GM23248 (cell line): ENCODE results near the gene IGSF5. TPM values are rescaled to one million over a fixed set of nuclear protein-coding genes. Genes with fewer than 3 reads are reported as not detected.

Experiments
- DNase-seq: peaks from one replicate; pipeline ENCODE4 v3.0.0-alpha.2; 2015
- H2AFZ ChIP-seq: fragments of 200-600 bp; sonication (generic); 2 replicates; pipeline ENCODE4 v1.6.1; 2016; ENCODE audit warnings: antibody characterized with exemption
- H3F3A ChIP-seq: fragments of 200-600 bp; sonication (generic); 2 replicates; pipeline ENCODE4 v1.6.1; 2016; ENCODE audit warnings: mild to moderate bottlenecking, antibody characterized with exemption, mixed run types; ENCODE audit not compliant: insufficient read depth
- H3K27ac ChIP-seq: fragments of 200-600 bp; sonication (generic); 2 replicates; pipeline ENCODE4 v1.5.1; 2016; ENCODE audit warnings: mild to moderate bottlenecking
- H3K27me3 ChIP-seq: fragments of 200-600 bp; sonication (generic); replicated peaks from 2 replicates; pipeline ENCODE4 v1.6.1; 2016; ENCODE audit warnings: mild to moderate bottlenecking; ENCODE audit not compliant: insufficient read depth
- H3K36me3 ChIP-seq: fragments of 200-600 bp; sonication (generic); 2 replicates; pipeline ENCODE4 v1.6.1; 2016; ENCODE audit warnings: low read depth, mild to moderate bottlenecking
- H3K4me1 ChIP-seq: fragments of 200-600 bp; sonication (generic); 2 replicates; pipeline ENCODE4 v1.6.1; 2016; ENCODE audit warnings: mild to moderate bottlenecking; ENCODE audit not compliant: insufficient read depth
- H3K4me2 ChIP-seq: fragments of 200-600 bp; sonication (generic); one replicate; pipeline ENCODE4 v1.6.1; 2016; ENCODE audit warnings: mild to moderate bottlenecking; ENCODE audit not compliant: unreplicated experiment
- H3K4me3 ChIP-seq: fragments of 200-600 bp; sonication (generic); 2 replicates; pipeline ENCODE4 v1.5.1; 2016; ENCODE audit warnings: mild to moderate bottlenecking
- H3K79me2 ChIP-seq: fragments of 200-600 bp; sonication (generic); 2 replicates; pipeline ENCODE4 v1.6.1; 2016; ENCODE audit warnings: mild to moderate bottlenecking; ENCODE audit not compliant: insufficient read depth
- H3K9ac ChIP-seq: fragments of 200-600 bp; sonication (generic); 2 replicates; pipeline ENCODE4 v1.6.1; 2016; ENCODE audit warnings: mild to moderate bottlenecking
- H3K9me2 ChIP-seq: fragments of 200-600 bp; sonication (generic); 2 replicates; pipeline ENCODE4 v1.6.1; 2016; ENCODE audit warnings: mixed run types, mild to moderate bottlenecking, moderate library complexity; ENCODE audit not compliant: insufficient read depth
- H3K9me3 ChIP-seq: fragments of 200-600 bp; sonication (generic); one replicate; pipeline ENCODE4 v1.6.1; 2017; ENCODE audit warnings: low read depth
- H4K20me1 ChIP-seq: fragments of 200-600 bp; sonication (generic); 2 replicates; pipeline ENCODE4 v1.6.0; 2016; ENCODE audit not compliant: insufficient read depth
- EZH2 ChIP-seq: fragments of 200-600 bp; sonication (generic); IDR thresholded peaks from 2 replicates; pipeline ENCODE4 v1.6.1; 2018; ENCODE audit warnings: antibody characterized with exemption, mild to moderate bottlenecking; ENCODE audit not compliant: insufficient read depth, poor library complexity, severe bottlenecking
- EZH2phosphoT487 ChIP-seq: fragments of 200-600 bp; sonication (generic); IDR thresholded peaks from 2 replicates; pipeline ENCODE4 v1.6.1; 2018; ENCODE audit warnings: antibody characterized with exemption, moderate library complexity, mild to moderate bottlenecking, low read depth; ENCODE audit not compliant: insufficient read depth
- WGBS, 2 experiments: methylation state at CpG; one replicate each; pipeline ENCODE4 v1.1.6; 2015 to 2017; ENCODE audit warnings: low lambda C conversion rate in 2 of 2, low coverage in 1 of 2; ENCODE audit errors: missing lambda C conversion rate in 2 of 2; 5-methylcytosine and 5-hydroxymethylcytosine counted together
- in situ Hi-C: fragments of 300-500 bp; cut with MboI; formaldehyde crosslinking; loops from 2 replicates; pipeline ENCODE4 v1.15.0; 2020
- polyA plus RNA-seq: library from polyadenylated mRNA; unstranded; fragments of >200 nt; fragmentation: Nextera tagmentation; extraction: Ambion mirVana; gene quantifications from 2 replicates; pipeline ENCODE4 v1.2.1, GENCODE V29; 2016
- total RNA-seq: library from RNA; depleted of rRNA; stranded (reverse); fragments of >200 nt; shearing (Covaris generic); gene quantifications from 2 replicates; pipeline ENCODE4 v1.2.3, GENCODE V29; 2014

Gene IGSF5
- total and polyA plus RNA-seq, 2 experiments from 2014 or later = not detected

DNA sequence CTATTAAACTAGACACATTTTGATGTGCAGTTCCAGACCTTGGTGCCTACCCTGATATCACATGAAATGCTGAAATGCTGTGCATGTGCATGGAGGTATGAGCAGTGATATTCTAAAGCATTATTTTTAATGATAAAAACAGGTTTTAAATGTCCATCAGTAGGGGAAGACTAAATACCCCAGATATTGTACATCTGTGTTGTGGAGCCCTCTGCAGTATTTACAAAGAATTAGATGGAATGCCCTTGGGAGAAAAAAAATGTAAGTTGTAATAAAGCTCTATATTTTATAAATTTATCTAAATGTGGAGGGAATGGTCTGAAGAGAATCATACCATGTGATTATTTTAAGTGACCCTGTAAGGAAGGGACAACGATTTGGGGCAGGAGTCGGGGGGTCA is 39.1 kb upstream of the IGSF5 start:
- Histone ChIP-seq H3K27me3 (no peaks in the 10 kb centered on the region), H3F3A (no peaks in the 10 kb centered on the region), H3K36me3 (no peaks in the 10 kb centered on the region), H3K4me1 (no peaks in the 10 kb centered on the region), H4K20me1 (no peaks in the 10 kb centered on the region), H3K27ac (no peak overlapping the region), H3K9me2 (no peaks in the 10 kb centered on the region), H3K4me3 (no peak overlapping the region), H3K79me2 (no peaks in the 10 kb centered on the region), H3K9me3 (no peaks in the 10 kb centered on the region), H2AFZ (no peak overlapping the region), H3K9ac (no peak overlapping the region), H3K4me2 (no peak overlapping the region)
- no peak for TF ChIP-seq EZH2phosphoT487
- no peak for TF ChIP-seq EZH2
- in situ Hi-C loops = no loop called here
- WGBS, 2 experiments = 33 to 47% methylated on average over 2 of the region's 2 CpGs
- DNase-seq = peak; percentile 35

DNA sequence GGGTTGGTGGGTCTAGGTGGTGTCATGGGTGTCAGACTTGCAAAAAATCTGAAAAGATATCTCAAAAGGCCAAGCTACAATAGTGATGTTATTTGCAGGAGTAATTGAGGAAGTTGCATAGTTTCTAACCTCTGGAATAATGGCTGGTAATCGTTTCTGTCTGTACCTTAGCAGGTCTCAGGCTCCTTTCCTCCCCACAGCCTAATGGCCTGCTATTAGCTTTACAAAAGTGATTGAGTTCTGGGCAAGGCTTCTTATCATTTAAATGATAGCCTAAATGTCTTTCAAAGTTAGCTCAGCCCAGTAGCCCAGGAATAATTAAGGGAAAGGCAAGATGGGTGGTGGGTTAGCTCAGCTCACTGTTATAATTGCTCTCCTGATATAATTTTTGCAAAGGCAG is 37.7 kb upstream of the IGSF5 start:
- WGBS, 2 experiments = 6 to 9% methylated on average over 1 of the region's 1 CpG
- H4K20me1 ChIP-seq = no peaks in the 10 kb centered on the region
- no peak overlapping the region for H3K4me2 ChIP-seq
- no peaks in the 10 kb centered on the region for H3F3A ChIP-seq
- no peaks in the 10 kb centered on the region for H3K79me2 ChIP-seq
- H3K9me3 ChIP-seq = no peaks in the 10 kb centered on the region
- H3K9me2 ChIP-seq = no peaks in the 10 kb centered on the region
- no peak overlapping the region for H2AFZ ChIP-seq
- DNase-seq = no peak
- no peaks in the 10 kb centered on the region for H3K36me3 ChIP-seq
- no peak overlapping the region for H3K27ac ChIP-seq
- in situ Hi-C loops = no loop called here
- H3K27me3 ChIP-seq = no peaks in the 10 kb centered on the region
- H3K4me3 ChIP-seq = no peak overlapping the region
- no peaks in the 10 kb centered on the region for H3K4me1 ChIP-seq
- no peak for TF ChIP-seq EZH2phosphoT487
- no peak for TF ChIP-seq EZH2
- no peak overlapping the region for H3K9ac ChIP-seq

DNA sequence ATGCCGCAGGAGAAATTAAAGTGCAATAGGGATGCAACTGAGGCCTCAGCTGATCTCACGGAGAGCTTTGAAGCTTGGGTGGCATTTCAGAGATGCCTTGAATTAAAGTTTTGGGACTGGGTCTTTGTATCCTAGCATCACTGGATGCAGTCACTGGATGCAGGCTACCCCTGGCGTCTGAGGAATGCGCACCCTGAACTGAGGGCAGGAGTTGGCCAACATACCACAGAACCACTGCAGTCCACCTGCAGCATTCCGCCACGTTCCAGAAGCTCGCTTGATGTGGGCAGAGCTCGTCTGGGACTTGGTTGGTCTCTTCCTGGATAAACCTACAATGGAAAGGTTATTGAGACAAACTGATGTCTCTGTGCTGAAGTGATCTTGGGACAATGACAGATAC is 34.1 kb upstream of the IGSF5 start:
- no peaks in the 10 kb centered on the region for H3F3A ChIP-seq
- H4K20me1 ChIP-seq = no peaks in the 10 kb centered on the region
- no peak overlapping the region for H2AFZ ChIP-seq
- no peak overlapping the region for H3K27ac ChIP-seq
- no peak overlapping the region for H3K9ac ChIP-seq
- no peak for TF ChIP-seq EZH2phosphoT487
- TF ChIP-seq EZH2 = no peak
- no peaks in the 10 kb centered on the region for H3K36me3 ChIP-seq
- DNase-seq = no peak
- in situ Hi-C loops = loop anchor here (5.0 kb wide), 1 partner anchor 194 kb away; no protein-coding TSS in a partner anchor
- H3K4me3 ChIP-seq = no peak overlapping the region
- no peaks in the 10 kb centered on the region for H3K9me3 ChIP-seq
- H3K79me2 ChIP-seq = no peaks in the 10 kb centered on the region
- H3K9me2 ChIP-seq = no peaks in the 10 kb centered on the region
- WGBS, 2 experiments = 54 to 57% methylated on average over 8 of the region's 8 CpGs
- no peaks in the 10 kb centered on the region for H3K4me1 ChIP-seq
- no peak overlapping the region for H3K4me2 ChIP-seq
- no peaks in the 10 kb centered on the region for H3K27me3 ChIP-seq

GRCh38 chr21:39712273-39712672 is 32.7 kb upstream of the IGSF5 start:
- Histone ChIP-seq H2AFZ (no peak overlapping the region), H3K9ac (no peak overlapping the region), H3K4me1 (no peaks in the 10 kb centered on the region), H3F3A (no peaks in the 10 kb centered on the region), H4K20me1 (no peaks in the 10 kb centered on the region), H3K9me2 (no peaks in the 10 kb centered on the region), H3K36me3 (no peaks in the 10 kb centered on the region), H3K27me3 (no peaks in the 10 kb centered on the region), H3K4me3 (no peak overlapping the region), H3K79me2 (no peaks in the 10 kb centered on the region), H3K4me2 (no peak overlapping the region), H3K27ac (no peak overlapping the region), H3K9me3 (no peaks in the 10 kb centered on the region)
- no peak for TF ChIP-seq EZH2phosphoT487
- no peak for TF ChIP-seq EZH2
- no peak for DNase-seq
- in situ Hi-C loops = loop anchor here (5.0 kb wide), 1 partner anchor 195 kb away; no protein-coding TSS in a partner anchor
- WGBS, 2 experiments = 50 to 51% methylated on average over 7 of the region's 7 CpGs

- no peaks in the 10 kb centered on the region for H3F3A ChIP-seq
- H3K4me2 ChIP-seq = no peak overlapping the region
- no peaks in the 10 kb centered on the region for H3K79me2 ChIP-seq
- no peak overlapping the region for H2AFZ ChIP-seq
- H3K27ac ChIP-seq = no peak overlapping the region
- H3K9me2 ChIP-seq = no peaks in the 10 kb centered on the region
- H3K4me1 ChIP-seq = no peaks in the 10 kb centered on the region
- in situ Hi-C loops = loop anchor here (5.0 kb wide), 1 partner anchor 196 kb away; no protein-coding TSS in a partner anchor
- H3K4me3 ChIP-seq = no peak overlapping the region
- H3K9ac ChIP-seq = no peak overlapping the region
- no peaks in the 10 kb centered on the region for H3K27me3 ChIP-seq
- DNase-seq = no peak
- no peaks in the 10 kb centered on the region for H3K9me3 ChIP-seq
- H3K36me3 ChIP-seq = no peaks in the 10 kb centered on the region
- TF ChIP-seq EZH2phosphoT487 (no peak), EZH2 (no peak)
- WGBS, 2 experiments = 32 to 44% methylated on average over 3 of the region's 3 CpGs
- no peaks in the 10 kb centered on the region for H4K20me1 ChIP-seq
Measured at GRCh38 chr21:39712976-39713375, 32.0 kb upstream of the IGSF5 start.
